ENCODE data around the gene DFFA.

DFFA gene

DNA sequence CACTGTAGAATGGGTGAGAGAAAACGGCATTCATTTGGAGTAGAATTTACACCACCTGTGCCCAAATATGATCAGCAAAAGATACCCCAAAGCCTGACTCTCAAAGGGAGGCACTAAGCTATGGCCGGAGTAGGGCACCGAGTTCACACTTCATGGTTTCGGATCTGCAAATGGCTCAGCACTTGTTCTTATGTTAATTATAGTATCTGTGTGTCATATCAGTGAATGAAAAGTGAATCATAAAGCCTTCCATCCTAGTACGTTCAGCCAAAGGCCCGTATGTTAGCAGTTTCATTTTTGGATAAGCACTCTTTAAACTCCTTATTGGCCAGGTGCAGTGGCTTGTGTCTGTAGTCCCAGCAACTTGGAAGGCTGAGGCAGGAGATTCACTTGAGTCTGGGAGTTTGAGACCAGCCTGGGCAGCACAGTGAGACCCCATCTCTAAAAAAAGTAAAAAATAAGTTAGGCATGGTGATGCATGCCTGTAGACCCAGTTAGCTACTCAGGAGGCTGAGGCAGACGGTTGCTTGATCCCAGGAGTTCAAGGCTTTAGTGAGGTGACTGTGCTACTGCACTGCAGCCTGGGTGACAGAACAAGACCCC, 27.4 kb downstream of the DFFA start:
- TF ChIP-seq CTCF (IDR thresholded peaks at IDR 0.05; ENCODE audit: control extremely low read depth, extremely low read depth, low read depth, missing control alignments), result no peak
- ChIA-PET CTCF (interaction anchor here (1.2 to 4.2 kb wide), 2 partner anchors 14 to 48 kb away, joined by 4 to 23 read pairs; partner anchors contain the start of gene CENPS), POLR2A (no interaction called here)
- no peak for DNase-seq (ENCODE audit: extremely low spot score)

DNA sequence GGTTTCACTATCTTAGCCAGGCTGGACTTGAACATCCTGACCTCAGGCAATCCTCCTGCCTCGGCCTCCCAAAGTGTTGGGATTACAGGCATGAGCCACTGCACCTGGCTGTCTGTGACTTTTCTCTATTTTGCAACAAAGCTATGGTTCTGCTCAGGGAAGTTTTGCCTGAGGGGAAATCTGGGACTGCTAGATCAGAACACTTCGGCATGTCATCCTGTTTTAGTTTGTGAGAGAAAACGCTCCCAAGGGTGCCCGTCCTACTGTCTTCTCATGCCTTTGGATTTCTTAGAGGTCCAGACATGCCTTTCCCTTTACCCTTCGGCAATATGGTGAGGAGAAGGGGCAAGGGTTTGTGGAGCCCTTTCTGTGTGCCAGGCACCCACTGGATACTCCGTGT, 28.1 kb downstream of the DFFA start:
- no peak for DNase-seq (ENCODE audit: extremely low spot score)
- POLR2A ChIA-PET, result no interaction called here
- CTCF ChIA-PET, result interaction anchor here (1.2 to 4.2 kb wide), 3 partner anchors 9 to 49 kb away, joined by 3 to 23 read pairs (median 4); partner anchors contain the start of gene CENPS
- TF ChIP-seq CTCF (IDR thresholded peaks at IDR 0.05; ENCODE audit: control extremely low read depth, extremely low read depth, low read depth, missing control alignments), result no peak

DNA sequence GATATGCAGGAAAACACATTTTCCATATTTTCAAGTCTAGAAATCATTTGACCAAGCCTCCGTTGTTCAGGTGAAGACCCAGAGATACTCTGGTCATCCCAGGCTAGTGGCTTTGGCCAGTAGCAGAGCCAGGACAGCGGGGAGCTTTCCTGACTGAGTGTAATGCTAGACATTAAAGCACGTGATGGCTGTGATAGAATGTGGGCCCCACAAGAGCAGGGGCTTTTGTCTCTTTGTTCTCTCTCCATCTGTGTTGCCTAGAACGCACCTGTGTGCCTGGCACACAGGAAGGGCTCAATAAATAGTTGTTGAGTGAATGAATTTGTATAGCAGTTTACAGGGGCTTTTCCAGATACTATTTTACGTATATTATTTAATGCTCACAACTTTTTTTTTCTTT, 31.5 kb downstream of the DFFA start:
- TF ChIP-seq CTCF (IDR thresholded peaks at IDR 0.05; ENCODE audit: control extremely low read depth, extremely low read depth, low read depth, missing control alignments), result no peak
- ChIA-PET CTCF (no interaction called here), POLR2A (no interaction called here)
- no peak for DNase-seq (ENCODE audit: extremely low spot score)

DNA sequence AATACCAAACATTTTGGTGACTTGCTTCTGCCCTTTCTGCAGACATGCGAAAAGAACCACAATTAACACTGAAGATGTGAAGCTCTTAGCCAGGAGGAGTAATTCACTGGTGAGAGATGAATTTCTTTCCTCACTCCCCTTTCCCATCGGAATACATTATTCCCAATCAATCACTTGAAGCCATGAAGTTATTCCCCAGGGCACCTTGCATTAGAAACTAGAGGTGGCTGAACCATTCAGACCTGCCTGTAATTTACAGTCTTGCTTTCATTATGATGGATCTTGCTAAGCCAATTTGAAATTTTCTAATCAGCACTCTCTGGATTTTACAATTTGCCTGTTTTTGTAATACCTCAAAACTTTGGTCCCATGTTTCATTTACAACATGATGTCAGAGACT, 32.0 kb downstream of the DFFA start:
- ChIA-PET POLR2A (no interaction called here), CTCF (no interaction called here)
- no peak for DNase-seq (ENCODE audit: extremely low spot score)
- TF ChIP-seq CTCF (IDR thresholded peaks at IDR 0.05; ENCODE audit: control extremely low read depth, extremely low read depth, low read depth, missing control alignments), result no peak

DNA sequence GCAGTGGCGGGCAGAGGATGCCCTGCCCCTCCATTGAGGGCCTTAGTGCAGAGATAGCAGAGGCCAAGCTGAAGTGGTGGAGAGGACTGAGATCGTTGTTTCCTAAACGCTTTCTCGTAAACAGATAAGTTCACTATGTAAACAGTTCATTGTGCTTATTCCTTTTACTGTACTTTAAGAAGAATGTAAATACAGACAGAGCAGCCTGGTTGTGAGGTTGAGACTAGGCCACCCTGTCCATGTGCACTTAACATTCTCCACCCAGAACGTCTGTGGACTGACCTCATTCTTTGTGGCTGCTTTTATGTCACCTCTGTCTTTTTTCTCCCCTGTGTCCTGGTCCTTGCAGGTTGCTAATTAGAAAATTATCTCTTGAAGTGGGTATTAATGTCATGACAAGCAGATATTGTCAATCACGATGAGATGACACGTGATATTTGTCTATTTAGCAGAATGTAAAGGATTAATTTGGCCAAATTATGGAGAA, 33.6 kb downstream of the DFFA start:
- POLR2A ChIA-PET, result no interaction called here

DNA sequence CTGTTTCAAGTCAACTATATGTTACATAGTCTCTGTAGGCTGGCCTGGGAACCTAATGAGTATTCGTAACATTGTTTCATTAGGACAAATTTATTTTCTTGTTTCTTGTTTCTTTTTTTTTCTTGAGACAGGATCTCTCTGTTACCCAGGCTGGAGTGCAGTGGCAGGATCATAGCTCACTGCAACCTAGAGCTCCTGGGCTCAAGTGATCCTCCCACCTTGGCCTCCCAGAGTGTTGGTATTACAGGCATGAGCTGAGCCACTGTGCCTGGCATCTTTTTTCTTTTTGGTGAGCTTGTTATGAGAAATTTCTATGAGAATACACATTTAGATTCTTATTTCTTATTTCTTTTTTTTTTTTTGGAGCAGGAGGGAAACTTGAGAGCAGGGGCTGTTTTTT, 35.3 kb downstream of the DFFA start:
- CTCF ChIA-PET, result interaction anchor here (1.3 to 2.2 kb wide), 2 partner anchors 58 to 486 kb away, joined by 4 to 5 read pairs; no protein-coding TSS in a partner anchor
- TF ChIP-seq CTCF (IDR thresholded peaks at IDR 0.05; ENCODE audit: control extremely low read depth, extremely low read depth, low read depth, missing control alignments), result no peak
- POLR2A ChIA-PET, result no interaction called here
- DNase-seq (ENCODE audit: extremely low spot score), result no peak

More for the DNA sequence above, 33.6 kb downstream of the DFFA start:
- no peak for TF ChIP-seq CTCF (IDR thresholded peaks at IDR 0.05; ENCODE audit: control extremely low read depth, extremely low read depth, low read depth, missing control alignments)
- no peak for DNase-seq (ENCODE audit: extremely low spot score)
- CTCF ChIA-PET, result interaction anchor here (1.2 kb wide), 1 partner anchor 9 kb away, joined by 4 read pairs; the partner anchor contains the start of gene CENPS
